ENCODE measurements around the gene CX3CR1.
"Not testable (repeated sequence)": the region's sequence is repeated elsewhere in the genome, so short reads cannot be mapped to it uniquely, and the experiment has no call there.

The CX3CR1 gene

GRCh38 chr3:39279745-39280517 lies at the start of gene CX3CR1:
CX3CR1 (minus strand) TSS chr3:39280036; CDS start chr3:39266509, 13,527 bp downstream.
- no peak for DNase-seq

- DNase-seq = peak; percentile 1
Observed at GRCh38 chr3:39329493-39329892, 49.7 kb upstream of the CX3CR1 start, which contains the start of gene CCR8. CCR8 (plus strand) TSS chr3:39329709; CDS start chr3:39332332, 2,623 bp downstream.

GRCh38 chr3:39327746-39328349 lies 48.0 kb upstream of the CX3CR1 start:
- DNase-seq = no peak

GRCh38 chr3:39327053-39327745 lies 47.4 kb upstream of the CX3CR1 start:
- DNase-seq = no peak

- no peak for DNase-seq
Observed at GRCh38 chr3:39325236-39325635, 45.4 kb upstream of the CX3CR1 start.

GRCh38 chr3:39323494-39323893 lies 43.7 kb upstream of the CX3CR1 start:
- no peak for DNase-seq

GRCh38 chr3:39322936-39323335 lies 43.1 kb upstream of the CX3CR1 start:
- DNase-seq = no peak

GRCh38 chr3:39322209-39322715 lies 42.4 kb upstream of the CX3CR1 start:
- DNase-seq = not testable (repeated sequence)

GRCh38 chr3:39321574-39321983 lies 41.7 kb upstream of the CX3CR1 start:
- DNase-seq = not testable (repeated sequence)

GRCh38 chr3:39319249-39319648 lies 39.4 kb upstream of the CX3CR1 start:
- DNase-seq = no peak

GRCh38 chr3:39318301-39318700 lies 38.5 kb upstream of the CX3CR1 start:
- no peak for DNase-seq

- no peak for DNase-seq
Observed at GRCh38 chr3:39317571-39318169, 37.8 kb upstream of the CX3CR1 start.

- no peak for DNase-seq
Observed at GRCh38 chr3:39315420-39315819, 35.6 kb upstream of the CX3CR1 start.

- no peak for DNase-seq
Observed at GRCh38 chr3:39313289-39313688, 33.5 kb upstream of the CX3CR1 start.

GRCh38 chr3:39302178-39302577 lies 22.3 kb upstream of the CX3CR1 start:
- DNase-seq = no peak

GRCh38 chr3:39299279-39299678 lies 19.4 kb upstream of the CX3CR1 start:
- DNase-seq = no peak

- no peak for DNase-seq
Observed at GRCh38 chr3:39296197-39297077, 16.6 kb upstream of the CX3CR1 start.

- no peak for DNase-seq
Observed at GRCh38 chr3:39295184-39295775, 15.4 kb upstream of the CX3CR1 start.

- no peak for DNase-seq
Observed at GRCh38 chr3:39294446-39295183, 14.8 kb upstream of the CX3CR1 start.

- no peak for DNase-seq
Observed at GRCh38 chr3:39292961-39293360, 13.1 kb upstream of the CX3CR1 start.

GRCh38 chr3:39291903-39292329 lies 12.1 kb upstream of the CX3CR1 start:
- no peak for DNase-seq

Data from DMS153 (cell line).